Left ventricle myocardium superior (tissue), 1 donor: ENCODE data around the gene TSPAN9. TPM values are rescaled to one million over a fixed set of nuclear protein-coding genes. Genes with fewer than 3 reads are reported as not detected.
A peak's percentile ranks its signal among the peaks of the same experiment; 100 is the strongest.

Experiments used
- ATAC-seq: fragments of 200-7000 bp; cut with Tn5 transposase; one replicate; pipeline ENCODE4 v1.9.1; 2020; ENCODE audit warnings: mild to moderate bottlenecking, moderate library complexity
- DNase-seq: peaks from one replicate; pipeline ENCODE4 v3.0.0-alpha.2; 2020
- intact Hi-C: fragments of 100-400 bp; cut with micrococcal nuclease; formaldehyde crosslinking; loops from one replicate; pipeline ENCODE4 v1.11.0; 2022
- total RNA-seq: library from RNA; stranded (reverse); fragmentation: NEBNext Ultra II Directional; extraction: Animal tissue kit (Norgen Biotek cat#: 25700); gene quantifications from one replicate; pipeline ENCODE4 v1.2.1, GENCODE V29; 2021
- donor health status: DM: no; HTN: yes; CAD: no; lungs with severe emphysema.

Gene TSPAN9
- total RNA-seq, 1 donor from 2014 or later = 159 TPM

- DNase-seq (no peak), ATAC-seq (no peak)
- intact Hi-C loops = no loop called here
These were observed 39.1 kb downstream of the TSPAN9 start for GRCh38 chr12:3116106-3116844.

GRCh38 chr12:3117144-3117581 lies 40.0 kb downstream of the TSPAN9 start:
- peak; percentile 16 for ATAC-seq

GRCh38 chr12:3117591-3118015 lies 40.4 kb downstream of the TSPAN9 start:
- no peak for ATAC-seq
- intact Hi-C loops = no loop called here

More at GRCh38 chr12:3117144-3117581, 40.0 kb downstream of the TSPAN9 start:
- intact Hi-C loops = no loop called here
- no peak for DNase-seq

GRCh38 chr12:3119192-3119755 lies 42.1 kb downstream of the TSPAN9 start:
- no peak for ATAC-seq
- intact Hi-C loops = no loop called here
- no peak for DNase-seq

More at GRCh38 chr12:3117591-3118015, 40.4 kb downstream of the TSPAN9 start:
- no peak for DNase-seq

- DNase-seq = peak; percentile 85
- intact Hi-C loops = loop anchor here (10.0 kb wide), 1 partner anchor 45 kb away; the partner anchor contains the start of gene TSPAN9
- ATAC-seq = peak; percentile 85
These were observed 42.8 kb downstream of the TSPAN9 start for GRCh38 chr12:3119756-3120601.

GRCh38 chr12:3120701-3121100 lies 43.5 kb downstream of the TSPAN9 start:
- intact Hi-C loops = loop anchor here (10.0 kb wide), 1 partner anchor 46 kb away; the partner anchor contains the start of gene TSPAN9
- no peak for ATAC-seq
- DNase-seq = no peak

GRCh38 chr12:3122841-3123678 lies 45.9 kb downstream of the TSPAN9 start:
- ATAC-seq (peak; percentile 52), DNase-seq (peak; percentile 63)
- intact Hi-C loops = loop anchor here (10.0 kb wide), 1 partner anchor 48 kb away; the partner anchor contains the start of gene TSPAN9

GRCh38 chr12:3123729-3124128 lies 46.5 kb downstream of the TSPAN9 start:
- intact Hi-C loops = loop anchor here (10.0 kb wide), 1 partner anchor 49 kb away; the partner anchor contains the start of gene TSPAN9
- ATAC-seq (no peak), DNase-seq (no peak)

- ATAC-seq = no peak
- DNase-seq = no peak
- intact Hi-C loops = loop anchor here (10.0 kb wide), 1 partner anchor 50 kb away; the partner anchor contains the start of gene TSPAN9
These were observed 47.7 kb downstream of the TSPAN9 start for GRCh38 chr12:3124917-3125316.

GRCh38 chr12:3125674-3126073 lies 48.5 kb downstream of the TSPAN9 start:
- no peak for DNase-seq
- intact Hi-C loops = loop anchor here (10.0 kb wide), 1 partner anchor 51 kb away; the partner anchor contains the start of gene TSPAN9
- no peak for ATAC-seq

GRCh38 chr12:3127832-3128231 lies 50.7 kb downstream of the TSPAN9 start:
- ATAC-seq (no peak), DNase-seq (no peak)
- intact Hi-C loops = loop anchor here (10.0 kb wide), 1 partner anchor 53 kb away; the partner anchor contains the start of gene TSPAN9

GRCh38 chr12:3128498-3129293 lies 51.5 kb downstream of the TSPAN9 start:
- ATAC-seq (no peak), DNase-seq (no peak)
- intact Hi-C loops = loop anchor here (10.0 kb wide), 1 partner anchor 54 kb away; the partner anchor contains the start of gene TSPAN9

- ATAC-seq = no peak
- no peak for DNase-seq
- intact Hi-C loops = loop anchor here (5.0 to 10.0 kb wide), 2 partner anchors 55 to 148 kb away; partner anchors contain the start of gene TSPAN9
These were observed 52.3 kb downstream of the TSPAN9 start for GRCh38 chr12:3129301-3130056.

- intact Hi-C loops = loop anchor here (5.0 kb wide), 1 partner anchor 147 kb away; no protein-coding TSS in a partner anchor
- ATAC-seq (peak; percentile 77), DNase-seq (peak; percentile 65)
These were observed 53.1 kb downstream of the TSPAN9 start for GRCh38 chr12:3130057-3130830.

- intact Hi-C loops = loop anchor here (5.0 kb wide), 1 partner anchor 146 kb away; no protein-coding TSS in a partner anchor
- ATAC-seq = no peak
- no peak for DNase-seq
These were observed 54.0 kb downstream of the TSPAN9 start for GRCh38 chr12:3131129-3131528.
